GM18511 (cell line): ENCODE data around the gene OR3A2.
"Not testable (repeated sequence)": the region's sequence is repeated elsewhere in the genome, so short reads cannot be mapped to it uniquely, and the experiment has no call there.

Source experiments
- ATAC-seq: cut with Tn5 transposase; IDR thresholded peaks from one replicate; pipeline ENCODE4 v1.9.1; 2021; ENCODE audit warnings: mild to moderate bottlenecking, moderate library complexity; ENCODE audit not compliant: unreplicated experiment

OR3A2 gene

DNA sequence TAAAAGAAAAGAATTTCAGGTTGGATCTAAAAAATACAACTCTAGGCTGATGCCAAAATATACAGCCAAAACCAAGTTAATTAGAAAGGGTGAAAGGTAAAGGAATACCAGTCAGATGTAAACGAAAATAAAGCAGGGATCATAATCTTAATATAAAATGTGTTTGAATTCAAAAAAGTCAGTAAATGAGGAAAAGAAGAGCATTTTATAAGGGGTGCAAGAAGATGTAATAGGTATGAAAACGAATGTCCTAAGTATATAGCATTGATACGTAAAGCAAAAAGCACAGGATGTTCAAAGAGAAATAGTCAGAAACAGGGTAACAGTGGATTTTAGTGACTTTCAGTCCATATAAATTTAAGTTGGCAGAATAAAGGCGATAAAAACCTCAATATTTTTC lies 90.5 kb downstream of the OR3A2 start:
- no peak for ATAC-seq

DNA sequence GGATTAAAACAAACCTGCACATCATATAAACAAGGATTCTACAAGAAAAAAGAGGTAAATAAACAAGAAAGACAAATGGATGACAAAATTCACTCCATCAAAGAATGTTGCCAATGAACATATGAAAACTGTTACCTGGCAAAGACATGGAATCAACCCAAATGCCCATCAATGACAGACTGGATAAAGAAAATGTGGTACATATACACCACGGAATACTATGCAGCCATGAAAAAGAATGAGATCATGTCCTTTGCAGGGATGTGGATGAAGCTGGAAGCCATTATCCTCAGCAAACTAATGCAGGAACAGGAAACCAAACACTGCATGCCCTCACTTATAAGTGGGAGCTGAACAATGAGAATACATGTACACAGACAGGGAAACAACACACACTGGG lies 92.6 kb downstream of the OR3A2 start:
- ATAC-seq = not testable (repeated sequence)

DNA sequence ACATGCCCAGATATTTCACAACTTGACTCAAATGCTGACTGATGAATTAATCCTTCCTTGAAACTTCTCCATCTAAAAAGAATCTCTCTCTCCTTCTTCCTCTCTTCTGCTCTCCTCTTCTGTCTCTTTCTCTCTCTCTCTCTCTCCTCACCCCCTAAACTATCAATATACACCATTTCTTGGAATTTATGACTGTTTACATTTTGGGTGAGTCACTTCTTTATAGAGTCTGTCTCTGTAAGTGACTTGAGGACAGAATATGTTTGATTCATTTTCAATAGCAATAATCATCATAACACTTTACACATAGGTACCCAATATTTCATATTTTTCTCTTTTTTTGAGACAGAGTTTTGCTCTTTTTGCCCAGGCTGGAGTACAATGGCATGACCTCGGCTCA lies 103.2 kb downstream of the OR3A2 start:
- ATAC-seq = no peak

DNA sequence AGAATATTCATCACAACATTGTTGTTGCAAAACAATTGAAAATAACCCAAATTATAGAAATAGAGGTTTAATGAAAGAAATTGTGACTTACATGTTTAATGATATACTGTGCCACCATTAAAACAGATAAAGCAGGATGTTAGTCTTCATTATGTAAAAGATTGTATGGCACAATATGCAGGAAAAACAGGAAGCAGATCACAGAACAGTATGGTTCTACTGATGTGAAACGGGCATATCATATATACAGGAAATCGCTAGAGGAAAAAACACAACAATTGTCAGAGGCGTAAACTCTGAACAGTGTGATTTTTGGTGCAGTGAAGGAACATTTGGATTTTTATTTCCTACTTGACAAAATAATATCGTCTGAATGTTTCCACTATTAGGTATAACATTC lies 110.0 kb downstream of the OR3A2 start:
- no peak for ATAC-seq

DNA sequence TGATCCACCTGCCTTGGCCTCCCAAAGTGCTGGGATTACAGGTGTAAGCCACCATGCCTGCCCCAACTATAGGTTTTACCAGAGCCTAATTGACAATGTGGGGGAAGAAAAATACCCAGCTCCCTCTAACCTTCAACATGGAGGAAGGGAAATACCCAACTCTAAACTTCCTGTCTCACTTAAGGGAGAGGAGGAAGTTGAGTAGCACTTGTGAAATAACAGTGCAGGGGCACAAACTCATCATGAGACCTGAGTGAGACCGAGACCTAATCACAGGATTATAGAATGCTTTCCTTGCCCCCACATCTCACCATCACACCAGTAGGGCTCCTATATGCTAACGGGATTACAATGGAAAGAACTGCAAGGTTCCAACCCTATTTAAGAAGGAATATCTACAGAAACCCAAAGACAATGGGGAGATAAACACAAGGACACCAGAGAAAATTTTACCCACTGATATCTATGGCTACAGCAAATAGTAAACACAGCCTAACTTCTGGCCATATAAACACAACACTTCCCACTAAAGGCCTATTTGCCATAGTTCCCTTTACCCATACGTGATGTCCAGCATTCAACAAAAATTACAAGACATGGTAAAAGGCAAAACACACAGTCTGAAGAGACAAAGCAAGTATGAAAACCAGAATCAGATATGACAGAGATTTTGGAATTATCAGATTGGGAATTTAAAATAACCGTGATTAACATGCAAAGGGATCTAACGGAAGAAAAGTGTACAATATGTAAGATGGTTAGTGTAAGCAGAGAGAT lies 114.8 kb downstream of the OR3A2 start:
- ATAC-seq = no peak

DNA sequence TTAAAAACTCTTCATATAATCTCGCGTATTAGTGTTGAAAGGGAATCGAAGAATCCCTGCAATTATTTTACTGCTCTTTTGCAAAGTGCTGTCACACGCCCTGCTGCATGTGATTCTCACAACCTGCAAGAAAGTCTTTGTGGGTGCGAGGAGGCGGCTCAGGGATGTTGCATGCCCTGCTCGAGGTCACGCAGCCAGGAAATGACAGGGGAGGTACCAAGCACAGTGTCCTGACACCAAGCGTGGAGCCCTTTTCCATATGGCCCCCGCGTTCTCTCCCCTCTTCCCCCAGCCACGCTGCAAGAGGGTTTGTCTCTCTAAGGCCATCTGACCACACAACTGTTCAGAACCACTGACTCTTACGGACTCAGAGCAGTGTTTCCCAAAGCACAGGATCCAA lies 125.5 kb downstream of the OR3A2 start:
- no peak for ATAC-seq

DNA sequence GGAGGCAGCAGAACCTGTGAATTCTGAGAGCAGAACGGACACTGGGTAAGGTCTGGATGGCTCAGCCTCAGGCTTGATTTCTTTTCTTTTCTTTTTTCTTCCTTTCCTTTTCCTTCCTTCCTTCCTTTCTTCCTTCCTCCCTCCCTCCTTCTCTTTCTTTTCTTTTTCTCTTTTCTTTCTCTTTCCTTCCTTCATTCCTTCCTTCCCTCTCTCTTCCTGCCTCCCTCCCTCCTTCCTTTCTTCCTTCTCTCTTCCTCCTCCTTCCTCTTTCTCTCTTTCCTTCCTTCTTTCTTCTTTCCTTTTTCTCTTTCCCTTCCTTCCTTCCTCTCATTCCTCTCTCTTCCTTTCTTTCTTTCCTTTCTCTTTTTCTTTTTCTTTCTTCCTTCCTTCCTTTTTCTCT lies 125.9 kb downstream of the OR3A2 start:
- no peak for ATAC-seq

DNA sequence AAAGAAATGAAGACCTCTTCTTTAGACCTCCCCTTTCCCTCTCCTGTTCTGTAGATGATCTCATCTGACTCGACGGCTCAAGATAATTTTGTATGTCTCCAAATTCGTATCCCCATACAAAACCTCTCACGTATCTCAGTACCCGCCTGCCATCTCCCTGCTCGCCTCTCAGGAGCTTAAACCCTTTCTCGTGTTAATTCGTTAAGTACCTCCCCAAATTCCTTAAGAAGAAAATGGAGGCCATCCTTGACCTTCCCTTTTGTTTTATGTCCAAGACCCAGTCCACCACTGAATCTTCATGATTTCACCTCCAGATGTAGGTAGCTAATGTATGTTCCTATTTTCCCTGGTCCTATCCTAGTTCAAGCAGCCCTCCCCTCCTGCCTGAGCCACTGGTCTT lies 129.5 kb downstream of the OR3A2 start:
- ATAC-seq = no peak

DNA sequence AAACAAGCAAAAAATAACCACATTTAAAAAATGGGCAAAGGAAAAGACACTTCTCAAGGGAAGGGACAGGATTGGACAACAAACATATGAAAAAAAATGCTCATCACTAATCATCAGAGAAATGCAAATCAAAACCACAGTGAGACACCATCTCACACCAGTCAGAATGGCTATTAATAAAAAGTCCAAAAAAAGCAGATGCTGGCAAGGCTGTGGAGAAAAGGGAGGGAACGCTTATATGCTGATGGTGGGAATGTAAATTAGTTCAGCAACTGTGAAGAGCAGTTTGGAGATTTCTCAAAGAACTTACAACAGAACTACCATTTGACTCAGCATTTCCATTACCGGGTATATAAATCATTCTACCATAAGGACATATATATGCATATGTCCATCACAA lies 137.1 kb downstream of the OR3A2 start:
- ATAC-seq = not testable (repeated sequence)

DNA sequence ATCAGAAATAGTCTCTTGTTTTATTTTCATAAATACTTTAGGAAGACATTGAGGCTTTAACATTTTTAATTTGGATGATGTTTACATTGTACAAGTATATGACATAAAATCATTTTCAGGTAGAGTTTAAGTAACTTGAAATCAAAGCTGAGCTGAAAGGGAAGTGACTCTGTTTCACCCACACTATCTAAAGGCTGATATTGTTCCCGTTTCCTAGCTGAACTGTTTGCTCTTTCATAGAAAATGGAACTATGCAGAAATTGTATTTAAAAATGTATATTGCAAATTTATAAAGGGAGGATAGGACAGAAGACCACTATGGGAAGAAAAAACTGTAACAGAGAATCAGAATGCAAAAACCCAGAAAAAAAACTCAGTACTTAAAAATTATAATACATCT lies 141.3 kb downstream of the OR3A2 start:
- ATAC-seq = not testable (repeated sequence)

DNA sequence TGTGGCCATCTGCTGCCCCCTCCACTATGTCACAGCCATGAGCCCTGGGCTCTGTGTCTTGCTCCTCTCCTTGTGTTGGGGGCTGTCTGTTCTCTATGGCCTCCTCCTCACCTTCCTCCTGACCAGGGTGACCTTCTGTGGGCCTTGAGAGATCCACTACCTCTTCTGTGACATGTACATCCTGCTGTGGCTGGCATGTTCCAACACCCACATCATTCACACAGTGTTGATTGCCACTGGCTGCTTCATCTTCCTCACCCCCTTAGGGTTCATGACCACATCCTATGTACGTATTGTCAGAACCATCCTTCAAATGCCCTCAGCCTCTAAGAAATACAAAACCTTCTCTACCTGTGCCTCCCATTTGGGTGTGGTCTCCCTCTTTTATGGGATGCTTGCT lies 145.1 kb downstream of the OR3A2 start:
- not testable (repeated sequence) for ATAC-seq

DNA sequence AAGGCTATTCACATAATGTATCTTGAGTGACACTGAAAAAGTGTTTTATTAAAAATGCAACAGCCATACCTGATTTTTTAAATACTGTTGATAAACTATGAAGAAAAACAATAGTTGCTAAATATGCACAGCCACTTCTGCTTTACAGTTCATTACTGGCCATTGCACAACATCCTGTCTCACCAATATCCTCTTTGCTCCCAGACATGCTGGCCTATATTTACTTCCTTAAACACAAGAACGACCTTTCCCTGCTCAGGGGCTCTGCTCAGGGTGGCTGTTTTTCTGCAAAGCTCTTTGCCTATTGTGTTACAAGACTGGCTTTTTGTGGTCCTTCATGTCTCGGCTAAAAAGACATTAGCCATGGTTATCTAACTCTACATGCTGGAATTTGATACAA lies 147.4 kb downstream of the OR3A2 start:
- ATAC-seq = not testable (repeated sequence)

DNA sequence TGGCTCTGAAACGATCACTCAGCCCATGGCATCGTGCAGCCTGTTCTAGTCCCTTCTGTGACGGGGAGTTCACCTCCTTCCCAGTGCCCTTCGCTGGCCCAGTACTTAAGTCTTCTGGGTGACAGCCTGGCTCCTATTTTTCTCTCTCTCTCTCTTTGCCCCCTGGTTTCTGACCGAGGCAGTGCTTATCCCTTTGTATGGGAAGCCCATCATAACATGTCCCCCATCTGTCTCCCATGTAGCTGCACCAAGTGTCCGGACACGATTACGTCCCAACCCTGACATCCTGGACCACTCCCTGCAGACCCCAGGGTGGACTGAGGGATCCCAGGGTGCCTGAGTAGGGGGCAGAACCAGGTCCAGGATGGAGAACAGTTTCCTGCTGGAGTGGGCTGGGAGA lies 153.8 kb downstream of the OR3A2 start:
- not testable (repeated sequence) for ATAC-seq
